HG03139 (cell line): ENCODE measurements around the gene G3BP1.
"Not testable (repeated sequence)": the region's sequence is repeated elsewhere in the genome, so short reads cannot be mapped to it uniquely, and the experiment has no call there.

ENCODE experiments used
- ATAC-seq: cut with Tn5 transposase; IDR thresholded peaks from one replicate; pipeline ENCODE4 v1.9.1; 2021; ENCODE audit not compliant: unreplicated experiment

Gene G3BP1

GRCh38 chr5:151793358-151793757 is 21.6 kb downstream of the G3BP1 start:
- ATAC-seq: no peak

- ATAC-seq: no peak
Measured at GRCh38 chr5:151795426-151795825, 23.7 kb downstream of the G3BP1 start.

DNA sequence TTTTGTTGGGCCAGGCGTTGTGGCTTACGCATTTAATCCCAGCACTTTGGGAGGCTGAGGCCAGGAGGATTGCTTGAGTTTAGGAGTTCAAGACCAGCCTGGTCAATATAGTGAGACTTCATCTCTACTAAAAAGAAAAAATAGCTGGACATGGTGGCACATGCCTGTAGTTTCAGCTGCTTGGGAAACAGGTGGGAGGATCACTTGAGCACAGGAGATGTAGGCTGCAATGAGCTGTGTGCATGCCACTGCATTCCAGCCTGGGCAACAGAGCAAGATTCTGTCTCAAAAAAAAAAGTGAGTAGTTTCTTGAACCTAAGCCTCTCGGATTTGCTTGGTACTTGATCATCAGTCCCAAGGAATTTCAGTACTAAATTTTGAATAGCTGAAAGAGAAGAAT is 26.9 kb downstream of the G3BP1 start:
- no peak for ATAC-seq

- no peak for ATAC-seq
Measured at GRCh38 chr5:151799407-151799806, 27.7 kb downstream of the G3BP1 start.

GRCh38 chr5:151800532-151800931 is 28.8 kb downstream of the G3BP1 start:
- no peak for ATAC-seq

DNA sequence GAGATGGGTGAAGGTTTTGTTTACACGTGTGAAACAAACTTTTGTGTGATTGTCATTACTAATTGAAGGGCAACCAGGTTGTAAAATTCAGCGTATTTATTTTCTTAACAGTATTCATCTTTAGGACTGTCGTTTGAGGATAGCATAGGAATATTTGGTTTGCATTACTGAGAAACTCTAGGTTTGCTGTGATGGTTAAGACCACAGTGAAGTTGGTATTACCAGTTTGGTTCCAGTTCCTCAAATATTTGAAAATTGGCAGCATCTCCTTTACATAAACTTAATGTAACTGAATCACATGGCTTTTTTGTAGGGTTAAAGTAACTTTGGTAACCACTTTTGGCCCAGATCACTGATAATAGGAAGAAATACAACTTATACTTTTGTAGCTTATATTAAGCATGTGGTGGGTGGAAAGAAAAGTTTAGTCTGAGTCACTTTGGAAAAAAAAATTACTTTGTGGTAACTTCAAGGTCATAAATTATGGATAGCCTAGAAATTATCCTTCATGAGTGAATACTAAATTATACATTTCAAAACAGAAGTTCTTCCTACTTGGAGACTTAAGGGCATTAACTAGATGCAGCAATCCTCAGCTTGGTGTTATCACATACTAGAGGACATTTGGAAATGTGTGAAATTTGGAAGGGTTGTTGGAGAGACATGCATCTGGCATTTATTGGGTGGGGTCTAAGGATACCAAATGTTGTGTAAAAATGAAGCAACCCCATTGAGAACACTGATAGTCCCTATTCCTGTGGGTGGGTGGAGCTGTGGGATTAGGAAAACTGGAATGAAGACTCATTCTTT is 33.9 kb downstream of the G3BP1 start:
- ATAC-seq: no peak

- no peak for ATAC-seq
Measured at GRCh38 chr5:151808451-151809169, 36.9 kb downstream of the G3BP1 start.

DNA sequence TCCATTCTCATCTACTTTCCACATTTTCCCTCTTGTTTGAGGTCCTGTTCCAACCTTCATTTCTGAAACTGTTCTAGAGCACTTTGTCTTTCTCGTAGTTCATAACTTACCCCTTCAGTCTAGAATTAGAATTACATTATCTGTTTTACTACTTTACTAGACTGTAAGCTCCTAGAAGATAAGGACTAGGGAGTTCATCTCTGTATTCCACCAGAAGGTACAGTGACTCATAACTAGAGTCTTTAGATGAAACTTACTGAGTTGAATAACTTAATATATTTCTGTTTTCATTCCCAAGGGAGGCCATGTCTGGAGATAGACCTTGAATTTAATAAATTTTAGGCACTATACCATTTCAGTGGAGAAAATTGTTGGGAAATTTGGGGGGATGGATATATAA is 38.7 kb downstream of the G3BP1 start:
- no peak for ATAC-seq

DNA sequence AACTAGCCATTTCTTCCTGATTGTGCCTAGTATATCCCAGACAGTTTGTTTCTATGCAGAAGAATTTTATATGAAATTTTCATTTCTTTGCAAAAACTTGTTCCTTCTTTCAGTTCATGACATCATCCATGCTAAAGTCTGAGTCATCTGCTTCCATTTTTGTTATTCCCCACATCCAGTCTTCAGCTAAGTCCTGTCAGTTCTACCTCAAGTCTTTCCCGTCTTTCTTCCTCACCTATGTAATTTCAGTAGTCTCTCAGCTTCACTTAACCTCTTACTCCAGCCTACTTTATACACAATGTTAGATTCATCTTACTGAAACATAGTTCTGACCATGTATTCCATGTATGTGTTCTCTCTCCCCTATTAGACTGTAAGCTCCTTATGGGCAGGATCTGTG is 39.1 kb downstream of the G3BP1 start:
- ATAC-seq: no peak

GRCh38 chr5:151811593-151812321 is 40.0 kb downstream of the G3BP1 start:
- no peak for ATAC-seq

DNA sequence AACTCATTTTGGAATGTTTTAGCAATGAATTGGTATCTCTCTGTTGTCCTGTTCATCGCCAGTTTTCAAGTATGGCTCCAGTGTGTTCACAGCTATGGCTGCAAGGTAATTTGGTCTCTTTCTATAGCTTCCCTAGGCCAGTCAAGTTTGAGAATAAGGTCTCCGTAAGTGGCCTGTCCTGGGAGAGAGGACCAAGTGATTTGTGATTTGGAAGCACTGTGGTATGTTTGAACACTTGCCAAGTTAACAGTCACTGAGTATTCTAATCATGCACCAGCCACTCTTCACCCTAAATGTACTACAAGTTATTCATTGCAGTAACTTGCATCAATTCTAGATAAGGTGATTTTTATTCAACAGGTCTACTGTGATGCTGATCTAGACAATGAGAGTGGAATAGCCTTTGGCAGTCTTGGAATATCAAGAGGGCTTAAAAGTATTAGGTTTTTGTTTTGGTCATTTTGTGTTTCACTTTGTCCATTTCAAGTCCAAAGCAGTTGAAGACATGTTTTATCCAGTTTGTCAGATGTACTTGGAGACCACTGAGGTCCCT is 41.1 kb downstream of the G3BP1 start:
- ATAC-seq: no peak

GRCh38 chr5:151815051-151815450 is 43.3 kb downstream of the G3BP1 start:
- no peak for ATAC-seq

- ATAC-seq: no peak
Measured at GRCh38 chr5:151819830-151820229, 48.1 kb downstream of the G3BP1 start.

- no peak for ATAC-seq
Measured at GRCh38 chr5:151820271-151820670, 48.5 kb downstream of the G3BP1 start.

DNA sequence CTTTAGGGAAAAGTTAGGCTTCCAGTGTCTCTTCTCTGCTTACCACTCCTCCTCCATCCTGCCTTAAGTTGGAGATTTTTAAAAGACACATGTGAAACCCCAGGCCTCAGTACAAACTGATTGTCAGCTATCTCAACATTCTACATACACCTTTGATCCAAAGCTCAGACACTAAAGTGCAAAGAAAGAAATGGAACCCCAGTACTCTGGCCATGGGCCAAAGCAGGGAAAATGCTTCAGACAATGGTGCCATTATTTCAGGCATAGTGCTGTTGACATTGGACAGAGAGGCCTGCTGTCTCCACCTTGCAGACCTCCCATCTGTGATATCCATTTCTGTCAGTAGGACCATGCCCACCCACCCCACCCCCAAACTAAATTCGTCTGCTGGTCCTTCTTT is 49.1 kb downstream of the G3BP1 start:
- no peak for ATAC-seq

DNA sequence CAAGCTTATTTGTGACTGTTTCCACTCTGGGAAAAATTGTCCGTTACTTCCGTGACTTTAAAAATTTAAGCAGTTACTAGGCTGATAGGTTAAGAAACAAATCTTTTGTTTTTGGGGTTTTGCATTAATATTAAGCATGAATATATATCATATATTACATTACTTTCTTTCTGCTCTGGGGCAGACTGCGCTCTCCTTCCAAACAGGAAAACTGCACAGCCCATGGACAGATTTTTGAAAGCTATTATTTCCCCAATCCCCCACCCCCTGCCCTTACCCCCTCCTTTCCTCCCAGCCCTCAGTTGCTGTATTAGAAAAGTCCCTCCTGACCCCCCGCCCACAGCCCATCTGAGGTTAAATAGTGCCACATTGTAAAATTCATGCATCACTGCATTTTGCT is 50.4 kb downstream of the G3BP1 start:
- no peak for ATAC-seq

- peak; percentile 63 for ATAC-seq
Measured at GRCh38 chr5:151825445-151825844, 53.7 kb downstream of the G3BP1 start.

DNA sequence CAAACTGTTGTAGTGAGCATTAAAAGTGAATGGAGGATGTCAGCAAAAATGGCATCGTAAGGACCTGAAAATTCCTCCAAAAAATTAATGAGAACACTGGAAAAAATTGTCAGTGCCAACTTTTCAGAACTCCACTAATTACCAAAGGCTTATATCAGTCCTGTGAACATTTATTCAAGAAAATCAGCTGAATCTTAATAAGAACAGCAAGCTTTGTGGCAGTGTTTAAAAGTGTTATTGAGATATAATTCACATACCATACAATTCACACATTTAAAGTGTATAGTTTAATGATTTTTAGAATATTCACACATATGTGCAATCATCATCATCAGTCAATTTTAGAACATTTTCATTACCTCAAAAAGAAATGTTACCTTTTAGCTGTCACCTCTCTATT is 57.6 kb downstream of the G3BP1 start:
- ATAC-seq: no peak

GRCh38 chr5:151832843-151833242 is 61.1 kb downstream of the G3BP1 start:
- not testable (repeated sequence) for ATAC-seq

DNA sequence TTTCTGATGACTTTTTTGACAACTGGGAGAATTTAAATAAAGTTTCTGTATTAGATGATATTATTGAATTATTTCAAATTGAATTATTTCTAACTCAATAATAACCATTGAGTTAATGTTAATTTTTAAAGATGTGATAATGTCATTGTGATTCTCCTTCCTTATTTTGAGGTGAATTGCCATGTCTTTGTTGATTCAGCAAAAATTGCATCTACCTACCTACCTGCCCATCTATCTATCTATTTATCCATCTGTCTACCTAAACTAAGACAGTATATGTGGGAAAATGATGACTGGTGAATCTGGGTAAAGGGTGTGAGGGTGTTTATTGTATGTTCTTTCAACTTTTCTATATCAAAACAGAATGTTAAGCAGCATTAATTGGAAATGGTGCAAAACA is 75.0 kb downstream of the G3BP1 start:
- no peak for ATAC-seq

- ATAC-seq: no peak
Measured at GRCh38 chr5:151847871-151848270, 76.1 kb downstream of the G3BP1 start.

GRCh38 chr5:151855701-151856100 is 83.9 kb downstream of the G3BP1 start:
- ATAC-seq: no peak
